Tibial nerve (tissue), 3 donors: ENCODE data around the gene OXCT2.

ENCODE experiments used
- POLR2A ChIP-seq, 2 donors: fragments of 450-650 bp; IDR thresholded peaks; one replicate each; pipeline ENCODE4 v1.6.1; 2017; ENCODE audit warnings: antibody characterized with exemption in 2 of 2, mild to moderate bottlenecking in 2 of 2, moderate library complexity in 2 of 2
- TF ChIP-seq, protein P1 (sequence below), 5 experiments: fragments of 200-600 bp in 3 of 5; fragments of 450-650 bp in 2 of 5; sonication (generic) in 3 of 5; IDR thresholded peaks; one replicate each; pipeline ENCODE4 v1.5.1; 2016 to 2019; ENCODE audit warnings: antibody characterized with exemption in 5 of 5, mild to moderate bottlenecking in 3 of 5, moderate library complexity in 2 of 5

DNA sequence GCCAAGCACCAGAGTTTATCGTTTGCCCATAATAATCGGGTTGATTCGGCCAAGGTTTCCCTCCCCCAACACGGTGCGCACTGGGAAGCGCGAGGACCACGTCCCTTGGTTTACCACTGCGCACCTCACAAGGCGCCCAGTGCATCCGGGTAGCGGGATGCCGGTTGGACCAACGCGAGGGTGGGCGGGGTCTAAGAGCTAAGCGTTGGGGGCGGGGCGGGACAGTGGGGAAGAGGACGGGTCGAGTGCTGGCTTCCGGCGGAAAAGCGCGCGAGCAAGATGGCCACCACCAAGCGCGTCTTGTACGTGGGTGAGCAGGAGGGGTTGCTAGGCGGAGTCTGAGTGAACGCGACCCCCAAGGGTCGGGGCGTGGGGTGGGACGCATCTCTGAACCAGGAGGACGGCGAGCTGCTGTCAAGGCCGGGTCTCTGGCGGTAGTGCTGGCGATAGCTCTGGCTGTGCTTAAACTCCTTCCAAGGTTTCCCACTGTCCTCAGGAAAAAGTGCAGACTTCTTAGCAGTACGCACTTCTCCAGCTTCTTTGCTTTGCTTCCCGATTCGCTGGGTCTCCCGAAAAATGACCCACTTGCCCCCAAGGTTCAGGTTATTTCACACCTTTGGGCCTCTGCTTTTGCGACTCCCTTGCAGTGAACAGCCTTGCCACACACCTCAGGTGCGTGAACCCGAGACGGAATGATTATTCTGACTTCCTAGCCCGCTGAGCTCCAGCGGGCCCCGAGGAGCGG, 32.4 kb downstream of the OXCT2 start, which contains the start of gene PPIE:
- TF ChIP-seq, protein P1, sequence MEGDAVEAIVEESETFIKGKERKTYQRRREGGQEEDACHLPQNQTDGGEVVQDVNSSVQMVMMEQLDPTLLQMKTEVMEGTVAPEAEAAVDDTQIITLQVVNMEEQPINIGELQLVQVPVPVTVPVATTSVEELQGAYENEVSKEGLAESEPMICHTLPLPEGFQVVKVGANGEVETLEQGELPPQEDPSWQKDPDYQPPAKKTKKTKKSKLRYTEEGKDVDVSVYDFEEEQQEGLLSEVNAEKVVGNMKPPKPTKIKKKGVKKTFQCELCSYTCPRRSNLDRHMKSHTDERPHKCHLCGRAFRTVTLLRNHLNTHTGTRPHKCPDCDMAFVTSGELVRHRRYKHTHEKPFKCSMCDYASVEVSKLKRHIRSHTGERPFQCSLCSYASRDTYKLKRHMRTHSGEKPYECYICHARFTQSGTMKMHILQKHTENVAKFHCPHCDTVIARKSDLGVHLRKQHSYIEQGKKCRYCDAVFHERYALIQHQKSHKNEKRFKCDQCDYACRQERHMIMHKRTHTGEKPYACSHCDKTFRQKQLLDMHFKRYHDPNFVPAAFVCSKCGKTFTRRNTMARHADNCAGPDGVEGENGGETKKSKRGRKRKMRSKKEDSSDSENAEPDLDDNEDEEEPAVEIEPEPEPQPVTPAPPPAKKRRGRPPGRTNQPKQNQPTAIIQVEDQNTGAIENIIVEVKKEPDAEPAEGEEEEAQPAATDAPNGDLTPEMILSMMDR (IDR thresholded peaks at IDR 0.05): no peak
- TF ChIP-seq POLR2A (IDR thresholded peaks at IDR 0.05): peak in 1 of 2 donors; percentile 46
